Fibroblast of lung (primary cell): Measurements from ENCODE around the gene UROD. TPM values are rescaled to one million over a fixed set of nuclear protein-coding genes. Genes with fewer than 3 reads are reported as not detected.

Experiments
- polyA plus RNA-seq, 2 donors: library from polyadenylated mRNA; depleted of rRNA in 1 of 2; stranded (reverse) in 1 of 2; unstranded in 1 of 2; fragments of >200 nt; gene quantifications; 2 replicates each; pipeline ENCODE4 v1.2.1, GENCODE V29; 2011 to 2012; ENCODE audit warnings: missing spikeins in 1 of 2
- total RNA-seq: library from RNA; depleted of rRNA; stranded (reverse); fragments of >200 nt; gene quantifications from 2 replicates; pipeline ENCODE4 v1.2.1, GENCODE V29; 2014

Gene UROD
- total and polyA plus RNA-seq, 2 donors (not counting 1 experiment from before 2014, with no cell fraction given) = 129 to 162 TPM

Other genes starting within 250 kb of the UROD start
- gene RPS8, start 236.7 kb upstream of the UROD start, total RNA-seq = 1,373 and 1,913 TPM in 2 replicates
- 1,895 and 2,098 TPM in 2 replicates for gene RPS8, start 236.7 kb upstream of the UROD start, polyA plus RNA-seq
- under 0.01 and 0.17 TPM in 2 replicates for gene BEST4, start 224.1 kb upstream of the UROD start, total RNA-seq
- gene BEST4, start 224.1 kb upstream of the UROD start, polyA plus RNA-seq = 0.10 and 0.11 TPM in 2 replicates
- 20.8 and 30.6 TPM in 2 replicates for gene PLK3, start 211.9 kb upstream of the UROD start, total RNA-seq
- 12.2 and 22.6 TPM in 2 replicates for gene PLK3, start 211.9 kb upstream of the UROD start, polyA plus RNA-seq
- 0.51 and 0.66 TPM in 2 replicates for gene DYNLT4, start 204.9 kb upstream of the UROD start, total RNA-seq
- gene DYNLT4, start 204.9 kb upstream of the UROD start, polyA plus RNA-seq = not detected in 2 replicates
- gene BTBD19, start 203.7 kb upstream of the UROD start, total RNA-seq = 3.9 and 5.0 TPM in 2 replicates
- 5.6 and 8.7 TPM in 2 replicates for gene BTBD19, start 203.7 kb upstream of the UROD start, polyA plus RNA-seq
- gene PTCH2, start 169.0 kb upstream of the UROD start, total RNA-seq = 0.50 TPM in 1 of 2 replicates, not detected in the other
- 0.15 and 0.23 TPM in 2 replicates for gene PTCH2, start 169.0 kb upstream of the UROD start, polyA plus RNA-seq
- 35.7 and 49.5 TPM in 2 replicates for gene EIF2B3, start 25.7 kb upstream of the UROD start, total RNA-seq
- gene EIF2B3, start 25.7 kb upstream of the UROD start, polyA plus RNA-seq = 47.2 and 59.0 TPM in 2 replicates
- 14.4 and 20.3 TPM in 2 replicates for gene HECTD3, start 930 bp upstream of the UROD start, total RNA-seq
- 33.7 and 51.0 TPM in 2 replicates for gene HECTD3, start 930 bp upstream of the UROD start, polyA plus RNA-seq
- 0.77 and 0.99 TPM in 2 replicates for gene ZSWIM5, start 194.4 kb downstream of the UROD start, total RNA-seq
- gene ZSWIM5, start 194.4 kb downstream of the UROD start, polyA plus RNA-seq = 0.73 and 0.78 TPM in 2 replicates